Tibial artery (tissue), 4 donors: Measurements from ENCODE around the gene TMEM269.
A peak's percentile ranks its signal among the peaks of the same experiment; 100 is the strongest.

Experiments
- DNase-seq, 2 donors: peaks; one replicate each; pipeline ENCODE4 v3.0.0-alpha.2; 2019
- H3K27ac ChIP-seq, 2 donors: fragments of 200-600 bp; sonication (generic) in 1 of 2; 1 replicate in 1 of 2; 2 replicates in 1 of 2; pipeline ENCODE4 v1.5.1; 2018 to 2019; ENCODE audit warnings: mild to moderate bottlenecking in 1 of 2
- H3K27me3 ChIP-seq, 2 donors: fragments of 200-600 bp; sonication (generic) in 1 of 2; one replicate each; pipeline versions ENCODE4 v1.5.1 to v1.6.0; 2016 to 2019
- H3K36me3 ChIP-seq, 3 donors: fragments of 200-600 bp; sonication (generic) in 2 of 3; one replicate each; pipeline ENCODE4 v1.5.1; 2016 to 2019; ENCODE audit warnings: mild to moderate bottlenecking in 2 of 3
- H3K4me1 ChIP-seq, 4 donors: fragments of 200-600 bp; sonication (generic) in 2 of 4; 1 replicate in 3 of 4; 2 replicates in 1 of 4; pipeline ENCODE4 v1.5.1; 2016 to 2019
- H3K4me3 ChIP-seq, 2 donors: fragments of 200-600 bp; sonication (generic) in 1 of 2; 1 replicate in 1 of 2; 2 replicates in 1 of 2; pipeline ENCODE4 v1.5.1; 2018 to 2019; ENCODE audit warnings: mild to moderate bottlenecking in 2 of 2
- H3K9me3 ChIP-seq, 3 donors: fragments of 200-600 bp; sonication (generic) in 1 of 3; one replicate each; pipeline ENCODE4 v1.5.1; 2016 to 2019
- intact Hi-C: fragments of 100-400 bp; cut with DNase I; formaldehyde crosslinking; loops from one replicate; pipeline ENCODE4 v1.15.0; 2023; ENCODE audit warnings: low total_unique reads
- TF ChIP-seq, protein P1 (sequence below), 2 experiments: fragments of 200-600 bp in 1 of 2; fragments of 450-650 bp in 1 of 2; IDR thresholded peaks; one replicate each; pipeline ENCODE4 v1.5.1; 2017 to 2019; ENCODE audit warnings: antibody characterized with exemption in 2 of 2, mild to moderate bottlenecking in 1 of 2, moderate library complexity in 1 of 2

TMEM269 gene

DNA sequence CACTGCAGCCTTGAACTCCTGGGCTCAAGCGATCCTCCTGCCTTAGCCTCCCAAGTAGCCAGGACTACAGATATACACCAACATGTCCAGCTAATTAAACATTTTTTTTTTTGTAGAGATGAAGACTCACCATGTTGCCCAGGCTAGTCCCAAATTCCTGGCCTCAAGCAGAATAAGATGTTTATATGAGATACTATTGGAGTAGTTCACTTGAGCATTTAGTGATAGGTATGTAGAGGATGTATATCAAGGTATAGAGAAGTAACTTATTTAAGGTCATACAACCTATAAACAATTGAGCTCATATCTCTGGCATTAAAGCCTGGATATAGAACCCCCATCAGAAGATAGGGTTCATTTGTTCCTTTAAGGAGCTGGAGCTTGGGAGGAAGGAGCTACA, 4.6 kb upstream of the TMEM269 start:
- intact Hi-C loops, result loop anchor here (10.0 kb wide), 1 partner anchor 295 kb away; no protein-coding TSS in a partner anchor
- Histone ChIP-seq H3K27me3 (no peaks in the 10 kb centered on the region), H3K4me1 (peaks cover 0 to 6% (median 5%) of the 10 kb centered on the region in 4 donors), H3K9me3 (no peaks in the 10 kb centered on the region), H3K4me3 (no peak overlapping the region), H3K27ac (no peak overlapping the region), H3K36me3 (peaks cover 25 to 71% (median 37%) of the 10 kb centered on the region in 3 donors)
- TF ChIP-seq, protein P1, sequence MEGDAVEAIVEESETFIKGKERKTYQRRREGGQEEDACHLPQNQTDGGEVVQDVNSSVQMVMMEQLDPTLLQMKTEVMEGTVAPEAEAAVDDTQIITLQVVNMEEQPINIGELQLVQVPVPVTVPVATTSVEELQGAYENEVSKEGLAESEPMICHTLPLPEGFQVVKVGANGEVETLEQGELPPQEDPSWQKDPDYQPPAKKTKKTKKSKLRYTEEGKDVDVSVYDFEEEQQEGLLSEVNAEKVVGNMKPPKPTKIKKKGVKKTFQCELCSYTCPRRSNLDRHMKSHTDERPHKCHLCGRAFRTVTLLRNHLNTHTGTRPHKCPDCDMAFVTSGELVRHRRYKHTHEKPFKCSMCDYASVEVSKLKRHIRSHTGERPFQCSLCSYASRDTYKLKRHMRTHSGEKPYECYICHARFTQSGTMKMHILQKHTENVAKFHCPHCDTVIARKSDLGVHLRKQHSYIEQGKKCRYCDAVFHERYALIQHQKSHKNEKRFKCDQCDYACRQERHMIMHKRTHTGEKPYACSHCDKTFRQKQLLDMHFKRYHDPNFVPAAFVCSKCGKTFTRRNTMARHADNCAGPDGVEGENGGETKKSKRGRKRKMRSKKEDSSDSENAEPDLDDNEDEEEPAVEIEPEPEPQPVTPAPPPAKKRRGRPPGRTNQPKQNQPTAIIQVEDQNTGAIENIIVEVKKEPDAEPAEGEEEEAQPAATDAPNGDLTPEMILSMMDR (IDR thresholded peaks at IDR 0.05), result no peak
- DNase-seq, result no peak

DNA sequence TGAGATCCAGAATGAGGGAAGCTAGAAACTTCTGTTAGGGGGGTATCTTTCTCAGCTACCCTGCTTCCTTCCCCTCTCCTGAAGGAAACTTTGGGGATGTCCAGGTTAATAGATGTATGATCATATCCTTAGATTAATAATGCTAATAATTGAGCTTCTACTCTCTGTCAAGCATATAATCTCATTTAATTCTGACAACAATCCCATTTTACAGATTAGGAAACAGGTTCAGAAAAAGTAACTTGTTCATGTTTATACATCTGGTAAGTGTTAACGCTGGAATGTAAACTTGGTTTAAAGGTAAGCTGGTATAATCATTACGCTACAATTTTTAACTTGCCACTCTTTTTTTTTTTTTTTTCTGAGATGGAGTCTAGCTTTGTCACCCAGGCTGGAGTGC, 1.7 kb upstream of the TMEM269 start:
- TF ChIP-seq, protein P1 (IDR thresholded peaks at IDR 0.05), result no peak
- H3K4me1 ChIP-seq, result peaks cover 0 to 14% (median 10%) of the 10 kb centered on the region in 4 donors
- H3K9me3 ChIP-seq, result no peaks in the 10 kb centered on the region
- H3K36me3 ChIP-seq, result peaks cover 0 to 42% (median 14%) of the 10 kb centered on the region in 3 donors
- no peak for DNase-seq
- H3K4me3 ChIP-seq, result no peak overlapping the region
- intact Hi-C loops, result loop anchor here (10.0 kb wide), 1 partner anchor 292 kb away; no protein-coding TSS in a partner anchor
- no peaks in the 10 kb centered on the region for H3K27me3 ChIP-seq
- no peak overlapping the region for H3K27ac ChIP-seq

DNA sequence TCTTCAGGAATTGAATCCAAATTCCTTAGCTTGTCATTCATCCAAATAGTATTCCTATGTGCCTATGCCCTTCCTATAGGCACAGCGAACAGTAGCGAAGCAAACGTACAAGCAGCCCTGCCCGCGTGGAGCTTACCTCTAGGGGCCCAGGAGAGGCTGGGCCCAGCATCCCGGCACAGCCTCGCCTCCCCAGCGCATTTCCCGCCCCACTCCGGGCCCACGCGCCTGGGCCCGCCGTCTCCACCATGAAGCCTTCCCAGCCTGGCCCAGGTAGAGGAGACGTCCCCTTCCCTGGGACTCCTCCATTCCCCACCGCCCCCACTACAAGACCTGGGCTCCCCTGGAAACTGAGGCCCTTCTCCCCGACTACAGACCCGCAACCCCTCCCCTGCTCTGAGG, 245 bp upstream of the TMEM269 start:
- Histone ChIP-seq H3K4me1 (peaks cover 0 to 14% (median 10%) of the 10 kb centered on the region in 4 donors), H3K27ac (no peak overlapping the region), H3K9me3 (no peaks in the 10 kb centered on the region), H3K4me3 (peak overlapping the region; percentile 42 to 48), H3K36me3 (peaks cover 0 to 33% (median 14%) of the 10 kb centered on the region in 3 donors), H3K27me3 (no peaks in the 10 kb centered on the region)
- TF ChIP-seq, protein P1 (IDR thresholded peaks at IDR 0.05), result no peak
- intact Hi-C loops, result loop anchor here (10.0 kb wide), 1 partner anchor 290 kb away; no protein-coding TSS in a partner anchor
- DNase-seq, result no peak

DNA sequence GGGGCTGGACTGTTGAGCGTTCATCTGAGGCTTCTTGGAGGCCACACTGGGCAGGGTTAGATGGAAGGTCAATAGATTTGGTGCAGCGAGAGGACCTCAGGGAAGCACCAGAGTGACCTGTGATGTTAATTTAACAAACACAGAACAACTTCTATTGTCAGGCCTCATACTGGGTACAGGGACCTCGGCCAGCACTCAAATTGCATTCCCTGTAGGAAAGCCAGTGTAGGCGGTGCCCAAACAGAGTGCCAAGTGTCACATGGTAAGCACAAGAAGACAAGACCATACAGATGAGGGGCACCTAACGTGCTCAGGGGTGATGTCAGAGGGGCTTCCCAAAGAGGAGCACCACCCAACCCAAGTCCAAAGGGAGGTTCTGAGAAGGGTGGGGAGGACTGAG, 1.3 kb downstream of the TMEM269 start:
- no peak overlapping the region for H3K27ac ChIP-seq
- H3K9me3 ChIP-seq, result no peaks in the 10 kb centered on the region
- no peaks in the 10 kb centered on the region for H3K27me3 ChIP-seq
- H3K4me1 ChIP-seq, result peaks cover 0 to 14% (median 10%) of the 10 kb centered on the region in 4 donors
- intact Hi-C loops, result loop anchor here (5.0 to 10.0 kb wide), 2 partner anchors 289 to 1029 kb away; no protein-coding TSS in a partner anchor
- H3K36me3 ChIP-seq, result peaks cover 0 to 17% (median 10%) of the 10 kb centered on the region in 3 donors
- TF ChIP-seq, protein P1 (IDR thresholded peaks at IDR 0.05), result no peak
- H3K4me3 ChIP-seq, result no peak overlapping the region
- DNase-seq, result no peak

DNA sequence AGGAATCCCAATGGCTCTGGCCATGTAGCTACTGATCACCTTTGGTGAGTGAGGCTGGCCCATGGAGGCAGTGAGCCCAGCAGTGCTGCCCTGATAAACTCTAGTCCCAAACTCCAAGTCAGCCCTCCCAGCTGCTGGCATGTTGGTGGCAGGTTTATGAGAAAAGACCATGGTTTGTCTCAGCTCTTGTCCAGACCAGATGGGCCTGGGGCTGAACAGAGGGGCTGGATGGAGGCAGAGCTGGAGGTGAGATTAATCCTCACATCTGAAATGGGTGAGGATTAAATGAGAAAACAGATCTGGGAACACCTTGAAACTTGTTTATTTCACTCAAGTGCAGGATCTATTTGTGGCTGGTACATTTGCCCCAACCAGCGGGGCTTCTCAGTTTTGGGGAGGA, 3.2 kb downstream of the TMEM269 start:
- TF ChIP-seq, protein P1 (IDR thresholded peaks at IDR 0.05), result no peak
- Histone ChIP-seq H3K36me3 (peaks cover 0 to under 1% (median 0%) of the 10 kb centered on the region in 3 donors), H3K4me1 (peaks cover 0 to 14% (median 10%) of the 10 kb centered on the region in 4 donors), H3K27ac (no peak overlapping the region), H3K9me3 (no peaks in the 10 kb centered on the region), H3K4me3 (no peak overlapping the region), H3K27me3 (no peaks in the 10 kb centered on the region)
- DNase-seq, result no peak
- intact Hi-C loops, result loop anchor here (5.0 to 10.0 kb wide), 2 partner anchors 287 to 1031 kb away; no protein-coding TSS in a partner anchor
